ENCODE results near the gene PRKAG2. TPM values are rescaled to one million over a fixed set of nuclear protein-coding genes. Genes with fewer than 3 reads are reported as not detected.

The PRKAG2 gene
- polyA plus RNA-seq, 1 of the 3 experiments (the other 2 are of a cell fraction), result 51.6 TPM

DNA sequence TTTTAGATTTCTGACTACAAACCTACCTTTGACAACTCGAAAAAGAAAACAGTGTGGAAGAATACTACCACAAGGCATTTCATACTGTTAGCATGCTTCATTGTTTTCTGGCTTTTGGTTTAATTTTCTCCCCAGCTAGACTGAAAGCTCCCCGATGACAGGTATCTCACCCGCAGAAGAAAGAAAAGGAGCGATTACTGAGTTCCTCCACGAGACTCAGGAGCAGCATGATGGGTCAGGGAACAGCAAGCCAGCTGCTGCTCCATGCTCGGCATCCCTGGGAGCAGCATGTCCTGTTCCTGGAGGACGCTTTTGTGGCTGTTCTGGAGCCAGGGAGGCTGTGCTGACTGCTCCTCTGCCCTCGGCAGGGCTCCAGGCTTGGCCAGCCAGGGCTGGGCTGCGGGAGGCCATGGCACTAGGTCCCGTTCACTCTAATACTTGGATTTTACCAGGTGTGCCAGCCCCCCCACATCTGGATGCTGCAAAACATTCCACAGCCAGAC lies 133.4 kb downstream of the PRKAG2 start:
- 92% methylated on average over 10 of the region's 10 CpGs for WGBS (ENCODE audit: low lambda C conversion rate)
- Histone ChIP-seq H3K4me2 (no peak overlapping the region), H2AFZ (ENCODE audit: low read depth) (no peak overlapping the region), H3K27me3 (ENCODE audit: insufficient read depth) (no peaks in the 10 kb centered on the region), H3K27ac (ENCODE audit: low read depth in 2 of 2, low read length in 1 of 2) (no peak overlapping the region), H3K4me3 (ENCODE audit: low read depth in 2 of 2, low read length in 1 of 2) (no peak overlapping the region), H3K36me3 (replicated peaks in 1 of 2; ENCODE audit: control insufficient read depth in 1 of 2, insufficient read depth in 2 of 2, low read length in 1 of 2) (no peaks in the 10 kb centered on the region), H3K4me1 (ENCODE audit: control insufficient read depth in 1 of 2, insufficient read depth in 2 of 2, low read depth in 1 of 2, low read length in 1 of 2) (peaks cover 0 to 3% of the 10 kb centered on the region in 2 experiments; a peak in 1 of 4 replicates), H4K20me1 (ENCODE audit: insufficient read depth) (no peaks in the 10 kb centered on the region), H3K9me2 (no peaks in the 10 kb centered on the region), H3K79me2 (ENCODE audit: insufficient read depth) (no peaks in the 10 kb centered on the region), H3F3A (replicated peaks; ENCODE audit: insufficient read depth) (no peaks in the 10 kb centered on the region), H3K9me3 (no peaks in the 10 kb centered on the region), H3K9ac (no peak overlapping the region)
- TF ChIP-seq MXI1 (IDR thresholded peaks at IDR 0.05; ENCODE audit: low read depth, low read length) (no peak), CHD2 (IDR thresholded peaks at IDR 0.05; ENCODE audit: low read length, partially characterized antibody) (no peak), RFX5 (IDR thresholded peaks at IDR 0.05; ENCODE audit: low read length) (no peak)
- CTCF ChIA-PET, result interaction anchor here (1.8 to 10.8 kb wide), 3 partner anchors 10 to 39 kb away, joined by 7 to 100 read pairs (median 8); no protein-coding TSS in a partner anchor
- DNase-seq, result no peak
- POLR2A ChIA-PET, result no interaction called here

DNA sequence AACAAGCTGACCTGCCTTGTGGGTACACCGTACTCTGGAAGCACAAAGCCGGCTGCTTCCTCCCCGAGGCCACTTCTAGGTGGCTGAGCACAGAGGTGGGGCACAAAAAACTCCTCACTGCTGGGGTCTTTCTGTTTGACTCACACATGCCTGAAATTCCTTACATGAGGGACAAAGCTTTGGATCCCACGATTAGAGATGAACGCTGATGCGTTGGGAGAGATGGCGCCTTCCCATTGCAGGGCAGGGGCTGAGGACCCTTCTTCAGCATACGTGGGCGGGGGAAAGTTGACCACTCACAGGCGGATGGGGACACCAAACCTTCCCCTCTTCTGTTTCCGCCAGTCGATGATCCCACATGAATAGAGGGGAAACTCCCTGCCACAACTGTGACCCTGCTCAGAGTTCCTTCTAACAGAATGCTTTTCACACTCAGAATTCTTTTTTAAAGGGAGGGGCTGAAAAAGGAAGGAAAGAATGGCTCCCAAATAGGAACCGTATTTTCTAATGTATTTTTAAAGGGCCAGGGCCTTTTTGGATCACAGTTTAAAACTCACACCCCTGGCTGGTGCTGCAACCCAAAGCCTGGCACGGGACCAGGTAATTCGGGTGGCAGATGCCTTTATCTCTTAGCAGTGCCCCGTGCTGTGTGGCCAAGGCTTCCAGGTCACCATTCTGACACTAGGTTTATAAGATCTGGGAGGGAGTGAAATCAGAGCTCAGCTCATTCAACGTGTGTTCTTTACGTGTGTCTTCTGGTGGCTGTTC lies 134.0 kb downstream of the PRKAG2 start:
- TF ChIP-seq POLR2AphosphoS5 (IDR thresholded peaks at IDR 0.05; ENCODE audit: low read depth, low read length) (no peak), TEAD4 (IDR thresholded peaks at IDR 0.05; ENCODE audit: borderline replicate concordance, insufficient read depth) (no peak), RFX5 (IDR thresholded peaks at IDR 0.05; ENCODE audit: low read length) (no peak), MXI1 (IDR thresholded peaks at IDR 0.05; ENCODE audit: low read depth, low read length) (no peak), RCOR1 (IDR thresholded peaks at IDR 0.05; ENCODE audit: low read length) (no peak), MEF2A (IDR thresholded peaks at IDR 0.05; ENCODE audit: borderline replicate concordance, low read depth) (no peak), RXRA (IDR thresholded peaks at IDR 0.05; ENCODE audit: borderline replicate concordance, low read depth) (no peak), NFIC (IDR thresholded peaks at IDR 0.05; ENCODE audit: borderline replicate concordance) (no peak), JUND (IDR thresholded peaks at IDR 0.05) (no peak), CHD2 (IDR thresholded peaks at IDR 0.05; ENCODE audit: low read length, partially characterized antibody) (no peak), EZH2phosphoT487 (IDR thresholded peaks at IDR 0.05; ENCODE audit: borderline replicate concordance, low read depth) (no peak), SMC3 (IDR thresholded peaks at IDR 0.05; ENCODE audit: low read depth, low read length) (no peak)
- TF ChIP-seq, protein P1, sequence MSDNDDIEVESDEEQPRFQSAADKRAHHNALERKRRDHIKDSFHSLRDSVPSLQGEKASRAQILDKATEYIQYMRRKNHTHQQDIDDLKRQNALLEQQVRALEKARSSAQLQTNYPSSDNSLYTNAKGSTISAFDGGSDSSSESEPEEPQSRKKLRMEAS (IDR thresholded peaks at IDR 0.05; ENCODE audit: low read depth), result no peak
- TF ChIP-seq, protein P2, sequence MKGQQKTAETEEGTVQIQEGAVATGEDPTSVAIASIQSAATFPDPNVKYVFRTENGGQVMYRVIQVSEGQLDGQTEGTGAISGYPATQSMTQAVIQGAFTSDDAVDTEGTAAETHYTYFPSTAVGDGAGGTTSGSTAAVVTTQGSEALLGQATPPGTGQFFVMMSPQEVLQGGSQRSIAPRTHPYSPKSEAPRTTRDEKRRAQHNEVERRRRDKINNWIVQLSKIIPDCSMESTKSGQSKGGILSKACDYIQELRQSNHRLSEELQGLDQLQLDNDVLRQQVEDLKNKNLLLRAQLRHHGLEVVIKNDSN (IDR thresholded peaks at IDR 0.05; ENCODE audit: borderline replicate concordance, low read depth), result no peak
- TF ChIP-seq, protein P3, sequence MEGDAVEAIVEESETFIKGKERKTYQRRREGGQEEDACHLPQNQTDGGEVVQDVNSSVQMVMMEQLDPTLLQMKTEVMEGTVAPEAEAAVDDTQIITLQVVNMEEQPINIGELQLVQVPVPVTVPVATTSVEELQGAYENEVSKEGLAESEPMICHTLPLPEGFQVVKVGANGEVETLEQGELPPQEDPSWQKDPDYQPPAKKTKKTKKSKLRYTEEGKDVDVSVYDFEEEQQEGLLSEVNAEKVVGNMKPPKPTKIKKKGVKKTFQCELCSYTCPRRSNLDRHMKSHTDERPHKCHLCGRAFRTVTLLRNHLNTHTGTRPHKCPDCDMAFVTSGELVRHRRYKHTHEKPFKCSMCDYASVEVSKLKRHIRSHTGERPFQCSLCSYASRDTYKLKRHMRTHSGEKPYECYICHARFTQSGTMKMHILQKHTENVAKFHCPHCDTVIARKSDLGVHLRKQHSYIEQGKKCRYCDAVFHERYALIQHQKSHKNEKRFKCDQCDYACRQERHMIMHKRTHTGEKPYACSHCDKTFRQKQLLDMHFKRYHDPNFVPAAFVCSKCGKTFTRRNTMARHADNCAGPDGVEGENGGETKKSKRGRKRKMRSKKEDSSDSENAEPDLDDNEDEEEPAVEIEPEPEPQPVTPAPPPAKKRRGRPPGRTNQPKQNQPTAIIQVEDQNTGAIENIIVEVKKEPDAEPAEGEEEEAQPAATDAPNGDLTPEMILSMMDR (IDR thresholded peaks at IDR 0.05), result no peak
- no peaks in the 10 kb centered on the region for H3K9me2 ChIP-seq
- 81% methylated on average over 18 of the region's 18 CpGs for WGBS (ENCODE audit: low lambda C conversion rate)
- POLR2A ChIA-PET, result no interaction called here
- no peaks in the 10 kb centered on the region for H3F3A ChIP-seq (replicated peaks; ENCODE audit: insufficient read depth)
- no peak for DNase-seq
- H3K27me3 ChIP-seq (ENCODE audit: insufficient read depth), result no peaks in the 10 kb centered on the region
- no peaks in the 10 kb centered on the region for H3K9me3 ChIP-seq
- H4K20me1 ChIP-seq (ENCODE audit: insufficient read depth), result no peaks in the 10 kb centered on the region
- no peak overlapping the region for H3K4me2 ChIP-seq
- CTCF ChIA-PET, result interaction anchor here (1.8 to 10.8 kb wide), 3 partner anchors 11 to 39 kb away, joined by 7 to 100 read pairs (median 8); no protein-coding TSS in a partner anchor
- H3K4me1 ChIP-seq (ENCODE audit: control insufficient read depth in 1 of 2, insufficient read depth in 2 of 2, low read depth in 1 of 2, low read length in 1 of 2), result peaks cover 0 to 3% of the 10 kb centered on the region in 2 experiments; a peak in 1 of 4 replicates
- H3K27ac ChIP-seq (ENCODE audit: low read depth in 2 of 2, low read length in 1 of 2), result no peak overlapping the region
- no peaks in the 10 kb centered on the region for H3K36me3 ChIP-seq (replicated peaks in 1 of 2; ENCODE audit: control insufficient read depth in 1 of 2, insufficient read depth in 2 of 2, low read length in 1 of 2)
- no peaks in the 10 kb centered on the region for H3K79me2 ChIP-seq (ENCODE audit: insufficient read depth)
- H3K9ac ChIP-seq, result no peak overlapping the region
- no peak overlapping the region for H3K4me3 ChIP-seq (ENCODE audit: low read depth in 2 of 2, low read length in 1 of 2)
- peak overlapping the region; percentile 50 for H2AFZ ChIP-seq (ENCODE audit: low read depth)
